ENCODE results near the gene PSMD3. TPM values are rescaled to one million over a fixed set of nuclear protein-coding genes. Genes with fewer than 3 reads are reported as not detected.

The PSMD3 gene
- polyA plus RNA-seq, 1 experiment: 104 TPM

DNA sequence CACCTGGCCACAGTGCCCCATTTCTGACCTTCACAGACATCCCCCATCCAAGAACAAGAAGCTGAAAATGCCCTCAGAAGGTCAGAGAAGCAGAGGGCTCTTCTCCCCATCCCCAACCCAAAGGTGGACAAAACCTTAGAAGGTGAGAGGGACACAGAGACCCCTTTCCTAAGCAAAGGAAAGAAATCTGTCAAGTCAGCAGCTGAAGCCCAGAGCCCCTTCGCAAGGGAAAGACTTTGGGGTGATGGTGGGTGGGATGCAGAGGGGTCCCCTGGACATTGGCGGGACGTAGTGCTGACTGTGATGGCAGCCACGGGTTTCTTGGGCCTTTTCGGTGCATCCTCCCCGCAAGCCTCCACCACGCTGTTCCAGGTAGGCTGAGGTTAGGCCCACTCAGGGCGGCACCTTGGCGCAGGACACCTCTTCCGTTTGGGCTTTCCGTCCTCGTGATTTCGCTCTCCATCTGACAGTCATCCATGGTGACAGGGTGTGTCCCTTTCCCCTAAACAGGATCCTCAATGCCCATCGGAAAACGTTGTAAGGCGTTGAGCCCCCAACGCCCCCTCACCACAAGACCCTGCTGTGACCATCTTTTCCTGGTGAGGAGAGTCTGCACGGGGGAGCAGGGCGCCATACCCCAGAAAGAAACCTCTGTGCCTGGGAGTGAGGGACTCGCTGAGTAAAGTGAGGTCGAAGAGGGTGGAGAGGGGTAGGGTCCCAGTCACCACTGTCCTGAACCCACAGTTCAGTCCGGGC lies 28.5 kb upstream of the PSMD3 start:
- DNase-seq (ENCODE audit: low read depth): no peak
- peak overlapping the region; percentile 27 for H3K4me3 ChIP-seq (ENCODE audit: low read depth, low read length)
- ChIA-PET POLR2A (no interaction called here), CTCF (interaction anchor here (0.5 to 1.0 kb wide), 2 partner anchors 12 to 23 kb away, joined by 3 to 4 read pairs; no protein-coding TSS in a partner anchor)
- no peaks in the 10 kb centered on the region for H3K36me3 ChIP-seq (ENCODE audit: control insufficient read depth, insufficient read depth, low read length)
- TF ChIP-seq, protein P1, sequence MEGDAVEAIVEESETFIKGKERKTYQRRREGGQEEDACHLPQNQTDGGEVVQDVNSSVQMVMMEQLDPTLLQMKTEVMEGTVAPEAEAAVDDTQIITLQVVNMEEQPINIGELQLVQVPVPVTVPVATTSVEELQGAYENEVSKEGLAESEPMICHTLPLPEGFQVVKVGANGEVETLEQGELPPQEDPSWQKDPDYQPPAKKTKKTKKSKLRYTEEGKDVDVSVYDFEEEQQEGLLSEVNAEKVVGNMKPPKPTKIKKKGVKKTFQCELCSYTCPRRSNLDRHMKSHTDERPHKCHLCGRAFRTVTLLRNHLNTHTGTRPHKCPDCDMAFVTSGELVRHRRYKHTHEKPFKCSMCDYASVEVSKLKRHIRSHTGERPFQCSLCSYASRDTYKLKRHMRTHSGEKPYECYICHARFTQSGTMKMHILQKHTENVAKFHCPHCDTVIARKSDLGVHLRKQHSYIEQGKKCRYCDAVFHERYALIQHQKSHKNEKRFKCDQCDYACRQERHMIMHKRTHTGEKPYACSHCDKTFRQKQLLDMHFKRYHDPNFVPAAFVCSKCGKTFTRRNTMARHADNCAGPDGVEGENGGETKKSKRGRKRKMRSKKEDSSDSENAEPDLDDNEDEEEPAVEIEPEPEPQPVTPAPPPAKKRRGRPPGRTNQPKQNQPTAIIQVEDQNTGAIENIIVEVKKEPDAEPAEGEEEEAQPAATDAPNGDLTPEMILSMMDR (IDR thresholded peaks at IDR 0.05; ENCODE audit: insufficient read depth, low read depth, low read length): no peak
- no peaks in the 10 kb centered on the region for H3K27me3 ChIP-seq (ENCODE audit: control insufficient read depth, insufficient read depth, low read length)

- H3K4me3 ChIP-seq (ENCODE audit: low read depth, low read length): peak overlapping the region; percentile 40
- TF ChIP-seq, protein P1 (IDR thresholded peaks at IDR 0.05; ENCODE audit: insufficient read depth, low read depth, low read length): no peak
- POLR2A ChIA-PET: interaction anchor here (0.5 kb wide), 1 partner anchor 163 kb away, joined by 3 read pairs; no protein-coding TSS in a partner anchor
- CTCF ChIA-PET: interaction anchor here (1.0 to 2.7 kb wide), 3 partner anchors 13 to 27 kb away, joined by 3 to 22 read pairs (median 6); partner anchors contain the start of gene PSMD3
- peak; percentile 72 for DNase-seq (ENCODE audit: low read depth)
- H3K27me3 ChIP-seq (ENCODE audit: control insufficient read depth, insufficient read depth, low read length): no peaks in the 10 kb centered on the region
- H3K36me3 ChIP-seq (ENCODE audit: control insufficient read depth, insufficient read depth, low read length): no peaks in the 10 kb centered on the region
Measured at GRCh38 chr17:39952680-39953470, 27.7 kb upstream of the PSMD3 start.

DNA sequence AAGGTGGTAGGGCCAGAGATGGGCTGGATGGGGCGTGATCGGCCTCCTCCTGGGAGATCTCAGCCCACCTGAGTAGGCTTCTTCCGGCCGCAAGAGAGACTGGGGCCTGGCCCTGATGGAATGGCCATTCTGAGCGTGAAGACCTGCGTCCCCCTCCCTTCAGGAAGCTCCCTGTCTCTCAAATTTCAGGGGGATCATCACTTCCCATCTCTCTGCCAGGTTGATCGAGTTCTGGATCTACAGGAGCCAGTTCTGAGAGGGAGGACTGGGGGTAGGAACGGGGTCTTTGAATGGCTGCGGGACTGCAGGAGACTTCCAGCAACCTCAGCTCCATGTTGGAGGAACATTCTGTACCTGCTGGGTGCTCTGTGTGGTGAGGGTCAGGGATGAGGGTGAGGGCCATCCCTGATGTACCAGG lies 27.1 kb upstream of the PSMD3 start:
- TF ChIP-seq, protein P1 (IDR thresholded peaks at IDR 0.05; ENCODE audit: insufficient read depth, low read depth, low read length): no peak
- CTCF ChIA-PET: interaction anchor here (2.0 to 2.7 kb wide), 3 partner anchors 14 to 81 kb away, joined by 6 to 22 read pairs (median 7); partner anchors contain the start of gene PSMD3
- no peaks in the 10 kb centered on the region for H3K36me3 ChIP-seq (ENCODE audit: control insufficient read depth, insufficient read depth, low read length)
- peak overlapping the region; percentile 40 for H3K4me3 ChIP-seq (ENCODE audit: low read depth, low read length)
- H3K27me3 ChIP-seq (ENCODE audit: control insufficient read depth, insufficient read depth, low read length): no peaks in the 10 kb centered on the region
- DNase-seq (ENCODE audit: low read depth): no peak
- POLR2A ChIA-PET: no interaction called here

- no peaks in the 10 kb centered on the region for H3K27me3 ChIP-seq (ENCODE audit: control insufficient read depth, insufficient read depth, low read length)
- ChIA-PET CTCF (interaction anchor here (0.5 to 2.7 kb wide), 4 partner anchors 16 to 82 kb away, joined by 3 to 22 read pairs (median 6); partner anchors contain the start of gene PSMD3), POLR2A (interaction anchor here (0.6 kb wide), 1 partner anchor 101 kb away, joined by 24 read pairs; no protein-coding TSS in a partner anchor)
- H3K4me3 ChIP-seq (ENCODE audit: low read depth, low read length): no peak overlapping the region
- DNase-seq (ENCODE audit: low read depth): no peak
- H3K36me3 ChIP-seq (ENCODE audit: control insufficient read depth, insufficient read depth, low read length): no peaks in the 10 kb centered on the region
- TF ChIP-seq, protein P1 (IDR thresholded peaks at IDR 0.05; ENCODE audit: insufficient read depth, low read depth, low read length): no peak
Measured at GRCh38 chr17:39954876-39955275, 25.7 kb upstream of the PSMD3 start.
